ENCODE measurements around the gene RBMY1B. TPM values are rescaled to one million over a fixed set of nuclear protein-coding genes. Genes with fewer than 3 reads are reported as not detected.
"Not testable (repeated sequence)": the region's sequence is repeated elsewhere in the genome, so short reads cannot be mapped to it uniquely, and the experiment has no call there.

The RBMY1B gene
- total RNA-seq, result not detected

- H3K27ac ChIP-seq; H3K27me3 ChIP-seq; H3K36me3 ChIP-seq; DNase-seq; H3K4me3 ChIP-seq (replicated peaks in 1 of 3); H3K4me1 ChIP-seq; H3K9me3 ChIP-seq; intact Hi-C loops (cut with DNase I): not testable (repeated sequence)
- WGBS, 2 donors, result no CpG with 5 or more reads among the region's 28 CpGs
These were observed at the start of gene RBMY1B for GRCh38 chrY:21511038-21511437. Gene RBMY1B, plus strand, starts transcription at chrY:21511338. Its CDS starts 2,013 bp downstream, at chrY:21513351.

- H3K4me3 ChIP-seq (replicated peaks in 1 of 3); H3K36me3 ChIP-seq; H3K4me1 ChIP-seq; H3K27ac ChIP-seq; H3K9me3 ChIP-seq; intact Hi-C loops (cut with DNase I); H3K27me3 ChIP-seq; DNase-seq: not testable (repeated sequence)
- WGBS, 2 donors, result 94 to 100% methylated on average over 1 of the region's 1 CpG
These were observed 48.2 kb upstream of the RBMY1B start for GRCh38 chrY:21462915-21463314.

DNA sequence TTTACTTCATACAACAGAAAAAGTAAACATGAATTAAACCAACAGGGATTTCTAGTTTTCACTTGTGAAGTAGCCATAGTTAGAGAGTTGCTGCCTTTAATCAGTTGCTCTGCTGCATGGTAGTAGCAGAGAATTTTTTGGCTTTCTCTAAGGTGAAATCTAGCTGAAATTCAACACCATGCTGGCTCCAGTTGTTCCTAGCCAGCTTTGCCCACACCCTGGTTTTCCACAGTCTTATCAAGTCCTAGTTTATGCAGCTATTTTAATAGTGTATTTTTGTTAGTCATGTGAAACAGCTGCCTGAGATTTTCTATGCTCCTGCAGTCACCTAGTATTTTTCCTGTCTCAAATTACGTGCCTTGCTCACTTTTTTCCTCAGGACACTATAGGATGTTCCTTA, 28.2 kb upstream of the RBMY1B start:
- no peaks in the 10 kb centered on the region for H3K36me3 ChIP-seq
- H3K4me3 ChIP-seq (replicated peaks in 1 of 3), result no peak overlapping the region
- no peaks in the 10 kb centered on the region for H3K4me1 ChIP-seq
- H3K27me3 ChIP-seq, result no peaks in the 10 kb centered on the region
- DNase-seq, result no peak
- H3K9me3 ChIP-seq, result no peaks in the 10 kb centered on the region
- intact Hi-C loops (cut with DNase I), result no loop called here
- WGBS, 2 donors, result 30 to 36% methylated on average over 1 of the region's 1 CpG
- H3K27ac ChIP-seq, result no peak overlapping the region
- TF ChIP-seq CTCF (IDR thresholded peaks at IDR 0.05) (no peak), POLR2A (IDR thresholded peaks at IDR 0.05) (no peak)

- WGBS, 2 donors, result no CpG with 5 or more reads among the region's 28 CpGs
- H3K9me3 ChIP-seq; H3K27ac ChIP-seq; H3K36me3 ChIP-seq; intact Hi-C loops (cut with DNase I); DNase-seq; H3K4me3 ChIP-seq (replicated peaks in 1 of 3); H3K27me3 ChIP-seq; H3K4me1 ChIP-seq: not testable (repeated sequence)
These were observed 23.4 kb downstream of the RBMY1B start, which contains the start of gene RBMY1A1 for GRCh38 chrY:21534579-21534978. Gene RBMY1A1, plus strand, starts transcription at chrY:21534879. Its CDS starts 2,013 bp downstream, at chrY:21536892.

DNA sequence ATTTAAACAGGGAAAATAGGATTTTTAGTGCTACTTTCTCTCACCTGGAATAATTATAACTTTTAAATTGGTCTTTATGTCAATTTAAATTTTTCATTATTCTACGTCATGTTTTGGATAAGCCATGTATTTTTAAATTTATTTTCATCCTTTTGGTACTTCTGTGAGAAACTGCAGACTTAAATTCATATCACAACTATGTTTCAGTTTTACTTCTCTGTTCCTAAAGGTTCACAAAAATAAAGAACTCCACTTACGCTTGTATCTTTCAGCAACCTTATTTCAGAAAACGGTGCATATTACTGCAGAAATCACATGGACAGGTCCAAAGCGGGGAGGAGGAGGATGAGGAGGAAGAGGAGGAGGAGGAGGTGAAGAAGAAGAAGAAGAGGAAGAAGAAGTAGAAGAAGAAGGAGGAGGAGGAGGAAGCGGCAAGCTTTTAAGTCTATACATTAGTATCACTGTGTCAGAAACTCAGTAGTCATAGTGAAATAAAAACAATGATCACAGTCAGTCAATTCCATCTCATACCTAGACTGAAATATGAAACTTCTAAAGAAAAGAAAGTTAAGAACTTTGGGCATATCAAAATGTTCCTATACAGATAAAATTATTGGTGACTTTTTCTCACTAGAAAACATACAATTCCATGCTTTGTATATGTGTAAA, 48.3 kb downstream of the RBMY1B start:
- H3K27me3 ChIP-seq; intact Hi-C loops (cut with DNase I); H3K4me3 ChIP-seq (replicated peaks in 1 of 3); H3K27ac ChIP-seq; DNase-seq; H3K36me3 ChIP-seq; H3K4me1 ChIP-seq; H3K9me3 ChIP-seq: not testable (repeated sequence)
- no CpG with 5 or more reads among the region's 5 CpGs for WGBS, 2 donors

Other genes with a start within 250 kb of the RBMY1B start
- not detected for gene RBMY1A1, start 23.5 kb downstream of the RBMY1B start, total RNA-seq